UCSD-AML1 (cell line): ENCODE data around the gene SRP14.
"Not testable (repeated sequence)": the region's sequence is repeated elsewhere in the genome, so short reads cannot be mapped to it uniquely, and the experiment has no call there.

ENCODE experiments used
- DNase-seq: peaks from one replicate; lab custom pipeline; 2025; ENCODE audit not compliant: unreplicated experiment; lab: John Stamatoyannopoulos, UW

The SRP14 gene

DNA sequence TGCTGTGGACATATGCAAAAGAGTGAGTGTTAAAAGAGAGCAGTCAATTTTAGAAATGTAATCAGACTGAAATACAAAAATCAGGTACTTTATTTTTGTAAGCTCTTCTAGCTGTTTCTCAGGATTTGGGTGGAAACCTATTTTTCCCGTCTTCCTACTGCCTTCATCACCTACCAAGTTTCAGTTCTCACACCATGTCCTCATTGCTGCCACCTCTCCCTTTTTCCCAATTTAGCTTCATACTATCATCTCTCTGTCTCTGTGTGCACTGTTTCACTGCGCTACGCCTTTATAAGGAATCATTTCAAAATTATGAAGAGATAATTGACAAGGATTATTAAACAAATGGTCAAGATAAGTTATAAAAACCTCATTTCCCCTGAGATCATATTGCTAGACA lies 7.7 kb downstream of the SRP14 start:
- no peak for DNase-seq

DNA sequence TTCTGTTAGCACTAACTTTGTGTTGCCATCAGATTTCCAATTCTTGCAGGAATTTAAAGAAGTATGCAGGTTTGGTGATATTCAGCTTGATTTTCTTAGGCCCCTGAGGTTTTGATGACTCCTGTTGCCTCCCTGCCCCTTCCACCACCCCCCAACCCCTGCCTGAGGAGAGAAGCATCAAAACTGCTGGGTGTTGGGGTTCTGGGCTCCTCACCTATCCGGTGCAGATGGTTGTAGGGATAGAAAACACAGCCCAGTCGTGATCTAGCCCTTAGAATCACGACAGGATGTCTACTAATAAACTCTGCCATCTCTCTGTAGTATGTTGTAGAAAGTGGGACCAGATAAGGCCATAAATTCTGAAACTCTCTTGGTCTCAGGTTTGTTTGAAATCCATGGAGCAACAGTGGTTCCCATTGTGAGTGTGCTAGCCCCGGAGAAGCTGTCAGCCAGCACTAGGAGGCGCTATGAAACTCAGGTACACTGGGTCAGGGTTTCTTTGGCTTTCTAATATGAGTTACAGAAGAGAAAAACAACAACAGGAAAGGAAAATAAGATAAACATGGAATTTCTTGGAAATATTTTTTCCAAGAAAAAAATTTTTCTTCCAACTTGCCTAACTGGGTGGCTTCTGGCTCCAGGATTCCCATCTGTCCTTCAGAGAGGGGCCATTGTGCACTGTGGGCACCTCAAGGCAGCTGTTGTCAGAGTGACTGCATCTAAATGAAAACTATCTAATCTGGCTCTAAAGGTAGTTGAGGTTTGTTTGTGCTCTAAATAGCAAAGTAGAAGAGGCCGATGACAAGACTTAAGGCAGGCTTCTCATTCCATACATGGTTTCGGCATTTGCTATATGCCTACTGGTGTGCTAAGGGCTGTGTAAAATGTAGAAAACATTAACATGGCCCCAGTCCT lies 8.7 kb downstream of the SRP14 start:
- peak; percentile 12 for DNase-seq

DNA sequence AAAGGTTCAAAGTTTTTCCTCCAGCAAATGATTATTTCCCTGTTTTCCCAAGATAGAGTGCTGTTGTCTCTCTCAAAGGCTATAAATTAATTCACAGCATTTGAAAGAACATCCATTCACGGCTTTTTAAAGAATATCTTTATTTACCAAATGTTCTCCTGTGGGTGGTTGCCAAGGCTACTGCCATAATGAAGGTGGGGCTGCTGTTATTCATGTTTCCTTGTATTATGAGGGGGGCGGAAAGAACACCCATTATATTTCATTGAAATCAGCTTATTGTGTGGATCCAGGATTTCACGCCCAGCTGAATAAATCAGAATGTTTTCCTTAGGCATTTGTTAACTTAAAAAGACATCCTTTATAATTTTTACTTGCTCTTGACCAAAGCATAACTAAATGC lies 10.1 kb downstream of the SRP14 start:
- no peak for DNase-seq

DNA sequence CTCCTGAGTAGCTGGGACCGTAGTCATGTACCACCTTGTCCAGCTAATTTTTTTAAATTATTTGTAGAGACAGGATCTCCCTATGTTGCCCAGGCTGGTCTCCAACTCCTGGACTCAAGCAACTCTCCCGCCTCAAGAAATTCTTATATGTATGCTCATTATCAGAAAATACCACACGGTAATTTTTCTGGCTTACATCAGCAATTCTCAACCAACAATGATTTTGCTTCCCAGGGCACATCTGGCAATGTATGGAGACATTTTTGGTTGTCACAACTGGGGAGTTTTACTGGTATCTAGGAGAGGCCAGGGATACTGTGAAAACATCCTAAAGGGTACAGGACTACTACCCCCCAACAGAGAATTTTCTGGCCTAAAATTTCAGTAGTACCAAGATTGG lies 10.8 kb downstream of the SRP14 start:
- DNase-seq, result no peak

DNA sequence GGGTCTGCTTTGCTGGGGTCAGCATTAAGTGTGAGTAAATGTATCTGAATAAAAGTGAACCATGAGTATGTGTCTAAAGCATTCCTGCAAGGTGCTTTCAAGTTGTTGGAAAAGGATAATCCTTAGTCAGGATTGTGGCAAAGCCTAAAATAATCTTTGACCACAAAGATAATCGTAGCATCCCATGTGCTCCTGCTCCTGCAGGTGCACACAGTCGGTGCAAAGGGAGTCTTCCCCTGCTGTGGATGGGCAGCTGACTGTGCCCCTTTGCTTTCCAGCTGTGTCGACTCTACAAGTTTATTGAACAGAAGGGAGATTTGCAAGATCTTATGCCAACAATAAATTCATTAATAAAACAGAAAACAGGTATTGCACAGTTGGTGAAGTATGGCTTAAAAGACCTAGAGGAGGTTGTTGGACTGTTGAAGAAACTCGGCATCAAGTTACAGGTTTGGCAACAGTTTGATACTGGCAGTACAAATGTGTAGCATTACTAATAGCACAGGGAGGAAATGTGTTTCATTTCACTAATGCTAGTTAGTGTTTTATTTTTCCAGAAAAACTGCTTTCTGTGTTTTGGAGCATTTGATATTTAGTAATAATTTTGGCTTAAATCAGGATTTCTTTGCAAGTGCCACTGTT lies 22.6 kb downstream of the SRP14 start:
- no peak for DNase-seq

DNA sequence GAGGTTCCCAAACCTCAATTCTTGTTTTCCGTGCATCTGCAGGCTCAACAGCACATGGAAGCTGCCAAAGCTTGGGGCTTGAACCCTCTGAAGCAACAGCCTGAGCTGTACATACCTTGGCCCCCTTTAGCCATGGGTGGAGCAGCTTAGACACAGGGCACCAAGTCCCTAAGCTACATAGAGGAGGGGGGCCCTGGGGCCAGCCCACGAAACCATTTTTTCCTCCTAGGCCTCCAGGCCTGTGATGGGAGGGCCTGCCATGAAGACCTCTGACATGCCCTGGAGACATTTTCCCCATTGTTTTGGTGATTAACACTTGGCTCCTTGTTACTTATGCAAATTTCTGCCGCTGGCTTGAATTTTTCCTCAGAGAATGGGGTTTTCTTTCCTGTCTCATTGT lies 24.6 kb downstream of the SRP14 start:
- no peak for DNase-seq

DNA sequence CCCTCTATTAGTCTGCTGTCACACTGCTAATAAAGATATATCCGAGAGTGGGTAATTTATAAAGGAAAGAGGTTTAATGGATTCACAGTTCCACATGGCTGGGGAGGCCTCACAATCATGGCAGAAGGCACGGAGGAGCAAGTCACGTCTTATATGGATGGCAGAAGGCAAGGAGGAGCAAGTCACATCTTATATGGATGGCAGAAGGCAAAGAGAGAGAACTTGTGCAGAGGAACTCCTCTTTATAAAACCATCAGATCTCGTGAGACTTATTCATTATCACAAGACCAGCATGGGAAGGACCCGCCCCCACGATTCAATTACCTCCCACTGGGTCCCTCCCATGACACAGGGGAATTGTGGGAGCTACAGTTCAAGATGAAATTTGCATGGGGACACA lies 25.6 kb downstream of the SRP14 start:
- not testable (repeated sequence) for DNase-seq

DNA sequence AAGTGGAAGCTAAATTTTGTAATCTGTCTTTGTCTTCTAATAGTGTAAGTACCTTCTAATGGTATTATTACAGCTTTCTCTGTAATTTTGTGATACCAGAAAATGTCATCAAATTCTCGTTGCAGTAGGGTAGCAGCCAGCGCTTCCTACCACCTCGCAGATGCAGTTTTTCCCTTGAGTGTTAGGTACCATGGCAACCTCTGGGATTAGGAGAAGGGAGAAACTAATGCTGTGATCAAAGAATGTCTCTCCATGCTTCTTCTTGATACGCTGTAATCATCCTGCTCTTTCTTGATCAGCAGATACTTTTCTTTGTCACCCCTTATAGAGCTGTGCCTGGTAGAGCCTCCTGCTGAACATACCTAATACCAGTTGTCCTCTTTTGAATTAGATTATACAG lies 27.7 kb downstream of the SRP14 start:
- DNase-seq, result no peak

DNA sequence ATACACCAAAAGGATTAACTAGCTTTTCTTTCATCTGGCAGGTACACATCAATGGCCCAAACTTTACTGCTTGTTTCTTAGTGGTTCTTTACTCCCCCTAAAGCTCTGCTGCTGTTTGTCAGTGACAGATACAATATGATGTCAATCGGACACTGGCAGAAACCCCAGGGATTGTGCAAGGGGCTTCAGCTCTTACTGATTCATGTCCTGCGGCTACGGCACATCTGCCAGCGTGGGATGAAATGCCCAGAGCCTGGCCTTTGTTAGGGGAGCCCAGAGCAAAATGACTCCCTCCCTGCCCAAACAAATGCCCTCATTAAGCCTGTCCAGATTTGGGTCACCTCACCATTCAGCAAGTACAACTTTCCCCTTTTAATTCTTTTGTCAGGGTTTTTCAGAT lies 28.3 kb downstream of the SRP14 start:
- no peak for DNase-seq

DNA sequence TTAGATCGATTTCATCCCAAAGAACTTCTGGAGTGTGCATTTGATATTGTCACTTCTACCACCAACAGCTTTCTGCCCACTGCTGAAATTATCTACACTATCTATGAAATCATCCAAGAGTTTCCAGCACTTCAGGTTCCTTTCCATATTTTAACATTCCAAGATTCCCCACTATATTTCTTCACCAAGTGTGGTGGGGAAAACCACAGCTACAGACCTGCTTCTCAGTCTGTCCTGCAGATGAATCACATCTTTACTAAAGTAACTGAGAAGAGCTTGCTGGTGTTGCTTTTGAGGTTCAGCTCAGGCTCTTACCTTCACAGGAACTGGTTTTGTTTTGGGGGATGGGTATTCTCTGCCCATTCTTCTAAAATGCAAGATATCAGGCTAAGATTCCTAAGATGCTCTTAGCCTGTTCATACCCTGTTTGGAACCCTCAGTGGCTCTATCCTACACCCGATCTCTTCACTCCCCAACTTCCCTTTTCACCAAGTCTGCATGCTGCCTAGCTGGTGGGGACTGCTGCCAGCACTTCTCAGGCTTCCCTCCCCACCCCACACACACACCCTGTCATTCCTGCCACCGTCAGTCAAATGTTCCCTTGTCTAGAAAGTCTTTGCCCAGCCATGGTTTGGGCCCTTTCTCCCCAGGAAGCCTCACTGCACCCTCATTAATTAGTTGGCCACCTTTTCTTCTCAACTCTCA lies 30.8 kb downstream of the SRP14 start:
- no peak for DNase-seq

DNA sequence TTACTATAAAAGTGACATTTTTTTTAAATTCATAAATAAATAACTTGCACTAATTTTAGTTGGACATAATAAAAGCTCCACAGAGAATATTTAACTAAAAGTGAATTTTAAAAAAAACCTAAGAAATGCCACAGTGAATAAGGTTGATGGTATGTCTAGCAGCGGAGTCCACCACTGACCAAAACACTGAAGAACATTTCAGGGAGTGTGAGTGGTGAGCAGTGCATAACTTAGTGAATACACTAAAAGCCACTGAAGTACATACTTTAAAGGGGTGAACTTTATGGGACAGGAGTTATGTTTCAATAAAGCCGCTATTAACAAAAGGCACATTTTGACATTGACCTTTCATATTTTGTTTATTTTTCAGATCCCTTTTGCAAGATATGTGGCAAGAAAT lies 32.3 kb downstream of the SRP14 start:
- no peak for DNase-seq

DNA sequence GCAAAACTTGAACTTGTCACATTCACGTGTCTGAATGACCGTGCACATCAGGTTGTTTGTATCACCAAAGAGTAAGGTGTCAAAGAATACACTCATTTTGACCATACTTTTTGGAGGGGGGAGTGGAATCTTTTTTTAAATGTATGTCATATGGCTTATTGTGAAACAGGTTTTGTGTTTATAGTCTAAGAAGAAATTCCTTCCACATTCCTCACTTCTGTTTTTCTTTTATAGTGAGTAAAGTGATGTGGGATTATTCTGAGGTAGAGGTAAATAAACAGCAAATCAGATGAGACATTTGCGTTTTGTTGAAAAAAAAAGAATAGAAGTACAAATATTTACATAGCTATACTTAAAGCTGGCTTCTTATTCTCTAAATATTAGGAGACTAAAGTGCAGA lies 33.0 kb downstream of the SRP14 start:
- no peak for DNase-seq

DNA sequence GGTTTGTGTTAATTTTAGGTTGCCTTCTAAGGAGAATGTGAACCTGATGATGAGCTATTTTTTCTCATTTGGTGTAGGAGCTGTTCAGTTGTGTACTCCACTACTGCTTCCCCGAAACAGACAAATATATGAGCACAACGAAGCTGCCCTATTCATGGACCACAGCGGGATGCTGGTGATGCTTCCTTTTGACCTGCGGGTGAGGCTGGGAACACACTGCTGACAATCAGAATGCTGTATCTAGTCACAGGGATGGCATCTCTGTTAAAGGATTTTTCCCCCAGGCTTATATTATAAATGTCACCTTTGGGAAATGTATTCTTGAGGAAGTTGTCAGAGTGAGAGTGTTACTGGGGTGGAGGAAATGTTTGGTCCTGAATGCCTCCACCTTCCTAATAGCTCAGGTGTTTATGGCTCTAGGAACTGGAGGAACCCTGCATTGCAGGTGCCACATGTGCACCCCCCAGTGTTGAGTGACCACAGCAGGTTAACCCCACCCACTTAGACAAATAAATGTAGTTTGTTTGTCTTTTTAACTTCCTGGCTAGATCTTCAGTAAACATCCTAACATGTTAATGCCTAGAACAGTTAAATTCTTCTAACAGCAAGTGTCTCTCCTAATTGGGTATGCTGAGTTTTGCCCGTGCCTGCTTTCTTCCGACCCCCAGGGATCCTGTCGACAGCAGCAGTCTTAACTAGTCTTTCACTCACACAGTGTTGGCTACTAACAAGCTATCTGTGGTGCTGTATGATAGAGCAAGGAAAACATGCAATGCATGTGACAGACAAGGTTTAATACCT lies 35.7 kb downstream of the SRP14 start:
- DNase-seq, result no peak

DNA sequence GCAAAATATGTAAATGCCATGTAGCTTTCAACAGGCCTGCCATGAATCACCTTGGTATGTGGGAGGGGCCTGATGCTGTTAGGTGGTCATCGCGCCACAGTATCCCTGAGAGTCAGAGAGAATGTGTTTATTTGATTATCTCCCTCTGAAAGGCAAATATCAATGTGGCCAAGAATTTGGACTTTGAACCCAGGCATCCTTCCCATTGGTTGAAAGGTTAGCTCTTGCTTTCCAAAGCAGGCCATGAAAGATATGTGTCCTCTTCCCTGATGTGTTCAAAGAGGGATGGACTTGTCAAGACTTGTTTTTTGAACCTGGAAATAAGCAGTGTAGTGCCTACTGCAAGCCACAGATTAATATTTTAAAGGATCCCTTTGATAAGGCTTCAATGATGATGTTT lies 36.7 kb downstream of the SRP14 start:
- DNase-seq, result no peak

DNA sequence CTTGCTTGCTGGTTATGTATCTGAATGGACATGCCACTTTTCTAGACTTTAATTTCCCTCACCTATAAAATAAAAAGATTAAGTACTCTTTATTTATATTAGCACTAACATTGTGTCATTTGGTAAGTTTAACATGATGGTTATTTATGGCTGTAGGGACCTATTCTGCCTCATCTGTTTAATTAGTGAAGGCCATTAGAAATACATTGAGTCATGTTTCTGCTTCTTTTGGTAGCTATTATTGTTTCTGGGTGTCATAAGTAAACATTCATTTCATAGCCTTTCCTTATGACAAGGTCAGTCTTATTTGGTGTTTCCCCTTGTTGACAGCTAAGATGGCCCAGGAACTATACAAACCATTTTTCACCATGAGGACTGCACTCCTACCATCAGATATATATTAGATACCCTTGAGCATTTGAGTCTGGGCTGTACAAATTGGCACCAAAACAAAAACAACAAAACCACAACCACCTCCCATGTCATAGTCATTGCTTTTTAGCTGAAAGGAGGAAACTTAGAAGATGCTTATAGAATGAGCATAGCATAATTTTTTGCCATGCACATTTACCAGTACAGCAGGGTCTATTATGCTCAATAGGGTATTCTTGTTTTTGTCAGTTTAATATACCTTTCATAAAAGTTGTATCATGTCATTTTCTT lies 39.3 kb downstream of the SRP14 start:
- no peak for DNase-seq

DNA sequence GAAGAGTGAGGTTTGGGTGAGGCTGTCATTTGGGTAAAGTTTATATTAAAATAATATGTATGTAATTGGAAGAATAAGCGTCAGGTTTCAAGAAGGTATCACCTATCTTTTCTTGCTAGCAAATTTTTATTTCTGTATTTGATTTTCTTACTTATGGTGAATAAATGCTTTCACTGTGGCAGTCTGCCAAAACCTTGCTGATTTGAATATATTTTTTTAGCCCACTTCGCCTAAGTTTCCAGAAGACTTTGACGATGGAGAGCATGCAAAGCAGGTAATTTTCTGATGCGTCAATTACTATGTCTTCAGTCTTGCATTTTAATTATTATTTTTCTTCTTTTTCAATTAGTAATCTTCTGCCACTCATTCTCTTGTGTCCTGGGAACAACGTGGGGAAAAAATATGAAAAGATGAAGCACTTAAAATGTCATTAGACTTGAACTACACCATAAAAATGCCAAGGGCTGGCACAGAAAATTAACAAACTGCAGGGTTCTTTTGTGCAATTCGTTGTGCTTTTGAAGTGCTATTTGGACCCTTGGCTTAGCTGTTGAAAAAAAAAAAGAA lies 40.4 kb downstream of the SRP14 start:
- no peak for DNase-seq

DNA sequence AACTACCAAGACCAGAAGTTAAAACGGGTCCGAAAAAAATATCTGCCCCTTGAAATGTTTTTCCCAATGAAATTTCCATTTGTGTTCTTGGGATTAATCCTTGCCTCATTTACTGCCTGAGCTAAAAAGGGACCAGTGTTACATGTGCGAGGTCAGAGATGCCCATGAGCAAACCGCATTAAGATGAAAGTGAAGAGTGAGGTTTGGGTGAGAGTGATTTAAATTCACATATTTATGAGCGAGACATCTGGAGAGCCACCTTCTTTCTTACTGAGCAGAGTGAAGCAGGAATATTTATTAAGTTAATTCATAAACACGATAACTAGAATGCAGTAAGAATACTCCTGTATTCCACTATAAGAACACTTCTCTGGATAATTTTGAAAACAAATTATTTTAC lies 41.3 kb downstream of the SRP14 start:
- no peak for DNase-seq

DNA sequence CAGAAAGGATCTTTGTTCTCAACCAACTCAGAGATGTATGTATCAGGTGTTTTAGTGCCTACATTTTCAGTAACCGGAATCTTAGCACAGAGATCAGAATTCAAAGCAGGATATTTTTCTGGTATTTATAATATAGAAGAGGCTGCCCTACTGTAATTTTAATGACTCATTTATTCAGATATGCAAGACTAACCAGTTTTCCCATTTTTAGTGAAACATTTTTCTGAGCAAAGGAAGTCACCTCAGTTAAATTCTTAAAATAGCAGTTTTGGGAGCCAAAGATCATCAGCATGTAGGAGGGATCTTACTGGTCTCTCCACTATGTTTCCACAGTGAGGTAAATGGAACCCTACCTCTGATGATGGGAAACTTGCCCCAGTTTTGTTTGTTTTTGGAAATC lies 42.0 kb downstream of the SRP14 start:
- DNase-seq, result no peak

DNA sequence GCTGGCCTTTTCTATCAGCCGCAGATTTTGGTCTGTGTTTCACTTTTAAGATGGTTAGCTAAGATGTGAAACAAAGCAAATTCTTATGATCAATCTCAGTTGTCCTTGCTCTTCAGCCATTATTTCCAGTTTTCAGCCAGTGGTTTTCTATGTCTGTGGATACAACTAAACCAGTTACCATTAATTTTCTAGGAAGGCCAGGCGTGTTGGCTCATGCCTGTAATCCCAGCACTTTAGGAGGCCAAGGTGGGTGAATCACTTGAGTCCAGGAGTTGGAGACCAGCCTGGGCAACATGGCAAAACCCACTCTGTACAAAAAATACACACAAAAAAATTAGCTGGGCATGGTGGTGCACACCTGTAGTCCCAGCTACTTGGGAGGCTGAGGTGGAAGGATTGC lies 42.8 kb downstream of the SRP14 start:
- DNase-seq, result not testable (repeated sequence)

DNA sequence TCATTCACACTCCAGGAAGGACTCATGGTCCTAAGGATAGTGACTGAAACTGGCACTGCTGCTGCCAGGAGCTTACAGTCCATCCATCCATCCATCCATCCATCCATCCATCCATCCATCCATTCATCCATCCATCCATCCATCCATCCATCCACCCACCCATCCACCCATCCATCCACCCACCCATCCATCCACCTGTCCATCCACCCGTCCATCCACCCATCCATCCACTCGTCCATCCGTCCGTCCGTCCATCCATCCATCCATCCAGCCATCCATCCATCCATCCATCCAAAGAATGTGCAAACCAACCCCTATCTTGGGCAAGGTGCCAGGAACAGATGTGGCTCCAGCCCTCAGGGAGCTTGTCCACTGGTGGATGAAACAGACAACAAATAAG lies 46.0 kb downstream of the SRP14 start:
- not testable (repeated sequence) for DNase-seq
